HG02571 (cell line): ENCODE results near the gene MTG1.
"Not testable (repeated sequence)": the region's sequence is repeated elsewhere in the genome, so short reads cannot be mapped to it uniquely, and the experiment has no call there.

ENCODE experiments used
- ATAC-seq: cut with Tn5 transposase; IDR thresholded peaks from one replicate; pipeline ENCODE4 v1.9.1; 2021; ENCODE audit warnings: mild to moderate bottlenecking, moderate library complexity; ENCODE audit not compliant: unreplicated experiment

The MTG1 gene

DNA sequence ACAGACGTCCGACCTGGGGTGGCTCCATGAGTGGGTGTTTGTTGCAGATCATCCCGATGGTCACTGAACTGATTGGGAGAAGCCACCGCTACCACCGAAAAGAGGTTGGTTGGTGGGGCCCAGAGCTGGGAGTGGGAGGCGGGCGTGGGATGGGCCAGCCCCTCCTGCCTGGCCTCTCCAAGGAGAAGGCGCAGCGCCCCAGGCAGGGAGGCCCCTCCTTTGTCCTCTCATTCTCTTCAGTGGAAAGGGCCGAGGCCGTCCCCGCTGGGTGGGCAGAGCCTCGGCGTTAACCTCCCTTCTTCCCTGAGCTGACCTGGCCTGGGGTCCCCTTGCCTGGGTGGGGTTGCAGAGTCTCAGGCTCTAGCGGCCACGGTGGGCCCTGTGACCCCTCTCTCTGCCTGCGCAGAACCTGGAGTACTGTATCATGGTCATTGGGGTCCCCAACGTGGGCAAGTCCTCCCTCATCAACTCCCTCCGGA, 5.2 kb downstream of the MTG1 start:
- no peak for ATAC-seq

DNA sequence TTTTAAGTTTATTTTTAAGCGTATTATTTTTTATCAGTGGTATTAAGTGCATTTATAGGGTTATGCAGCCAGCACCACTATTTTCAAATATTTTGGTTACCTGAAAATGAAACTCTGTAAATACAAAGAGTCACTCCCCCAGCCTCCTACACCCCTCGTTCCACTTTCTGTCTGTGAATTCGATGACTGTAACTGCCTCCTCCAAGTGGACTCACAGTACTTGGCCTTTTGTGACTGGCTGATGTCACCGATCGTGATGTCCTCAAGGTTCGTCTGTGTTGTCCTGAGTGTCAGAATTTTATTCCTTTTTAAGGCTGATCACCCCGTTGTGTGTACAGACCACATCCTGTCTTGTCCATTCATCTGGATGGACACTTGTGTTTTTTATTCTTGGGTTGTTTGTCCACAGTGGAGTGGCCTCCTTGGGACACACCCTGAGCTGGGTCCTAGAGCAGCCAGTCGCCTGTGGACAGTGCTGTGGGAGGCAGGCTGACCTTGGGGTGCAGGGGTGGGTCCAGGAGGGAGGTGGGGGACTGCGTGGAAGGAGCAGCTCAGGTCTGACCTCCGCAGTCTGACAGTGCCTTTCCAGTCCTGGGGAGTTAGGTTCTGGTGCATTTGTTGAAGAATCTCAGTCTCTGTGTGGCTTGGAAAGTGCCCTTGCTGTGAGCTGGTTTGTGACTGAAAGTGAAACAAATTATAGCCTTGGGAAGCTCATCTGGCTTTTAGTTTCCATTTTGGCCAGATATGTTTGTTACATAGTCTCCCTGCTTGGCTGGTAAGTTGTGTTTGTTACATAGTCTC, 6.9 kb downstream of the MTG1 start:
- peak; percentile 80 for ATAC-seq

DNA sequence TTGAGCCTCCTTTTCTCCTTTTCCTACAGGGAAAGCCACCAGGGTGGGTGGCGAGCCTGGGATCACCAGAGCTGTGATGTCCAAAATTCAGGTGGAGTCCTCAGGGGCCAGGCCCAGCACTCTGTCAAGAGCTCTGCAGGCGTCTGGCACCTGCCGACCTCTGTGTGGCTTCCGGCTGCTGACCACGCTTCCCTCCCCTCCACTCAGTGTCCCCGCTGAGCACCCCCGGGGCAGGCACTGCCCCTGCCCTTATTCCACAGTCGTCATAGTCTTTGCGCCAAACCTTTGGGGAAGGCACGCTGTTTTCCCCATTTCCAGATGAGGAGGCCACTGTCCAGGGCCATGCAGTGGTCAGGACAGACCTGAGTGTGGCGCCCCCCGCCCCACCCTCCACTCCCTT, 7.5 kb downstream of the MTG1 start:
- ATAC-seq = no peak

DNA sequence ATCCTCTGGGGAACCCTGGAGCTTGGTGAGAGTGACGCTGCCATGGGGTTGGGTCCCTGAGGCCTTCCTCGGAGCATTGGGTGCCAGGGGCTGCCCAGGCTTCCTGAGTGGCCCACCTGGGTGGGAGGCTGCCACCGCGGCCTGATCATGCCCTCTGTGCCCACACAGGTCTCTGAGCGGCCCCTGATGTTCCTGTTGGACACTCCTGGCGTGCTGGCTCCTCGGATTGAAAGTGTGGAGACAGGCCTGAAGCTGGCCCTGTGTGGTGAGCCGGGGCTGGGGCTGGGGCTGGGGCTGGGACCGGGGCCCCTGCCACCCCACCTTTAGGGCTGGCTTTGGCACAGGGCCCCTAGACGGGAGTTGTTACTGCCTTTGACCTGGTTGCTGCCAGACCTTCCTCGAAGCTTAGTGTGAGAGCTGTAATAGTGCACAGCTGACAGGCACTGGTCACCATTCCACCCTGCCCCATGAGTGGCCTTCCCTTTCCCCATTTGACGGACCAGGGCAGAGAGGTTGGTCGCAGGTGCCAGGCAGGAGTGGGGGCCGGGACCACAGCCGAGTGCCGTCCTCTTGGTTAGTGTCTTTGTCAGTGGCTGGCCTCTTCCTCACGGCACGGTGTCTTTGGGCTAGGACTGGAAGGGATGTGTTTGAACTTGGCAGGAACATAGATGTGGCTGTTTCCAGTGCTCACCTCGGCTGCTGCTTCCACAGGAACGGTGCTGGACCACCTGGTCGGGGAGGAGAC, 8.2 kb downstream of the MTG1 start:
- no peak for ATAC-seq

DNA sequence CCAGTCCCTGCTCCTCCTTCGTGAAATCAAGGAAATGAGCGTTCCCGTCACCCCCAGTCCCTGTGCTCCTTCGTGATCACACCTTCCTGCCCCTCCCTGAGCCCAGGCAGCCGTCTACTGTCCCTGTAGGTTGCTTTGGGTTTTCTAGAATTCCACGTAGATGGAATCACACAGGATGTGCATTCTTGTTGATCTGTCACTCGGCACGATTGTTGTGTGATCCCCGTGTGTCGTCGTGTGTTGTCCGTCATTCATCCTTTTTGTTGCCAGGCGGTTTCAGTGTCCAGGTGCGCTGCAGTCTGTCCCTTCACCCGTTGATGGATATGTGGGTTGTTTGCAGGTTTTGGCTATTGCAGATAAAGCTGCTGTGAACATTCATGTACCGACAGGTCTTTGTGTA, 9.4 kb downstream of the MTG1 start:
- ATAC-seq = no peak

DNA sequence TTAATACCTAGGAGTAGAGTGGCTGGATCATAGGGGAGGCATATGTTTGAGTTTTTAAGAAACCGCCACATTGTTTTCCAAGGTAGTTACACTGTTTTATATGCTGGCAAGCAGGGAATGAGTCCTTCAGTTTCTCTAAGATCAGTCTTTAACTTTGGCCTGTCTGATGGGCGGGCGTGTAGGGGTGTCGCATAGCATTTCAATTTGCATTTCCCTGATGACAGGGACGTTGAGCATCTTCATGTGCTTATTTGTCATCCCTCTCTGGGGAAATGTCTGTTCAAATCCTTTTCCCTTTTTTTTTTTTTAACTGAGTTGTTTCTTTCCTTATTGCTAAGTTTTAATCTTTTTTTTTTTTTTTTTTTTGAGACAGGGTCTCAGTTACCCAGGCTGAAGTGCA, 9.8 kb downstream of the MTG1 start:
- no peak for ATAC-seq

DNA sequence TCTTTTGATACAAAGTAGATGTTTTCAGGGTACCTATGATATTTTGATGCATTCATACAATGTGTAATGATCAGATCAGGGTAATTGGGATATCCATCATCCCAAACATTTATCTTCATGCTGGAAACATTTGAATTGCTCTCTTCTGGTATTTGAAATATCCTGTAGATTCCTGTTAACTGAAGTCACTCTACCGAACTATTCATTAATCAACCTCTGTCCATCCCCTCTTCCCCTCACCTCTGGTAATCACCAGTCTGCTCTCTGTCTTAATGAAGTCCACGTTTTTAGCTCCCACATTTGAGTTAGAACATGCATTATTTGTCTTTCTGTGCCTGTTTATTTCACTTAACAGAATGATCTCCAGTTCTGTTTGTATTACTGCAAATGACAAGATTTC, 11.3 kb downstream of the MTG1 start:
- ATAC-seq = no peak

DNA sequence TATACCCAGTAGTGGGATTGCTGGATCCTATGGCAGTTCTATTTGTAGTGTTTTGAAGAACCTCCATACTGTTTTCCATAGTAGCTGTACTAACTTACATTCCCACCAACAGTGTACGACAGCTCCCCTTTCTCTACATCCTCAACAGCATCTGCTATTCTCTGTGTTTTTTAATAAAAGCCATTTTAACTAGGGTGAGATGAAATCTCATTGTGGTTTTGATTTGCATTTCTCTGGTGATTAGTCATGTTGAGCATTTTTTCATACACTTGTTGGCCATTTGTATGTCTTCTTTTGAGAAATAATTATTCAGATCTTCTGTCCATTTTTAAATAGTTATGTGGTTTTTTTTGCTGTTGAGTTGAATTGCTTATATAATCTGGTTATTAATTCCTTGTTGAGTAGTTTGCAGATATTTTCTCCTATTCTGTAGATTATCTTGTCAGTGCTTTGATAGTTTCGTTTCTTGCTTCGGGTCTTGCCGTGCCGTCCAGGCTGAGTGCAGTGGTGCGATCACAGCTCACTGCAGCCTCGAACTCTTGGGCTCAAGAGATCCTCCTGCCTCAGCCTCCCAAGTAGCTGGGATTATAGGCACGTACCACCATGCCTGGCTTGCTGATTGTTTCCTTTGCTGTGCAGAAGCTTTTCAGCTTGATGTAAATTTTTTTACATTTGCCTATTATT, 12.0 kb downstream of the MTG1 start:
- no peak for ATAC-seq

DNA sequence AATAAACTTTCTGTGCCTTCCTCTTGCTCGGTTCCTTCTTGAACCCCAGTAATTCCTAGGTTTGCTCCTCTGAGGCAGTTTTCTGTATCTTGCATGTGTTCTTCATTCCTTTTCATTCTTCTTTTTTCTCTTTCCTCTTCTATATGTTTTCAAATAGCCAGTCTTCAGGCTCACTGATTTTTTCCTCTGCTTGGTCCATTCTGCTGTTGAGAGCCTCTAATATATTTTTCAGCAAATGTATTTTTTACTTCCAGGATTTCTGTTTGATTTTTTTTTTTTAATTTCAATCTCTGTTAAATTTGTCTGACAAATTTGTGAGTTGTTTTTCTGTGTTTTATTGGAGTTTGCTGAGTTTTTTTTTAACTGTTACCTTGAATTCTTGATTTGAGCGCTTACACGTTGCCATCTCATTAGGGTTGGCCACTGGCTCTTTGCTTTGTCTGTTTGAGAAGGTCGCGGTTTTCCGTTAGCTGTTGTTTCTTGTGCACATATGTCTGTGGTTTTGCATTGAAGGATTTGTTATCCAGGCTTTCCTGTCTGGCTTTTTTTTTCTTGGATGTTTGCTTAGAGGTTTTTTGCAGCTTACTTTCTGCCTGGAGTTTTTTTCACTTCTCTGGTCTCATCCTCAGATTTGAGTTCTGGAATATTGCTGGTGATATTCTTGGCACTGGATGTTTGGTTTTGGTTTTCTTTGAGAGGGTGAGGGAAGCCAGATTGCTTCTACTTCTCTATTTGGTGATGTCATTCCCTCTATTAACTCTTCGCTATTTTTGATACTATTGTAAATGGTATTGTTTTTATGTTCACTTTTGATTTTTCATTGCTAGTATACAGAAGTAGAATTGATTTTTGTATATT, 17.8 kb downstream of the MTG1 start:
- ATAC-seq = no peak

DNA sequence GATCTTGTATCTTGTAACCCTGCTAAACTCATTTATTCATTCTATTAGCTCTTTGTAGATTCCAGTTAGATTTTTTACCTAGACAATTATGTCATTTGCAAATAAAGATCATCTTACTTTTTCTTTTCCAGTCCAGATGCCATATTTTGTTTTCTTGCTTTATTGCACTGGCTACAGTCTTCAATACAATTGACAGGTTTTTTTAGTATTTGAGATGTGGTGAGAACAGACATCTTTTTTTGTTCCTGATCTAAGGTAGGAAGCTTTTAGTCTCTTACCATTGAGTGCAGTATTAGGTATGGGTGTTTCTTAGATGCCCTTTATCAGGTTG, 18.4 kb downstream of the MTG1 start:
- no peak for ATAC-seq

DNA sequence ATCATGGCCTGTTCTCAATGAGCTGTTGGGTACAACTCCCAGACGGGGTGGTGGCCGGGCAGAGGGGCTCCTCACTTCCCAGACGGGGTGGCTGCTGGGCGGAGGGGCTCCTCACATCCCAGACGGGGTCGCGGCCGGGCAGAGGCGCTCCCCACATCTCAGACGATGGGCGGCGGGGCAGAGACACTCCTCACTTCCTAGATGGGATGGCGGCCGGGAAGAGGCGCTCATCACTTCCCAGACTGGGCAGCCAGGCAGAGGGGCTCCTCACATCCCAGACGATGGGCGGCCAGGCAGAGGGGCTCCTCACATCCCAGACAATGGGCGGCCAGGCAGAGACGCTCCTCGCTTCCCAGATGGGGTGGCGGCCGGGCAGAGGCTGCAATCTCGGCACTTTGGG, 20.4 kb downstream of the MTG1 start:
- ATAC-seq = not testable (repeated sequence)

DNA sequence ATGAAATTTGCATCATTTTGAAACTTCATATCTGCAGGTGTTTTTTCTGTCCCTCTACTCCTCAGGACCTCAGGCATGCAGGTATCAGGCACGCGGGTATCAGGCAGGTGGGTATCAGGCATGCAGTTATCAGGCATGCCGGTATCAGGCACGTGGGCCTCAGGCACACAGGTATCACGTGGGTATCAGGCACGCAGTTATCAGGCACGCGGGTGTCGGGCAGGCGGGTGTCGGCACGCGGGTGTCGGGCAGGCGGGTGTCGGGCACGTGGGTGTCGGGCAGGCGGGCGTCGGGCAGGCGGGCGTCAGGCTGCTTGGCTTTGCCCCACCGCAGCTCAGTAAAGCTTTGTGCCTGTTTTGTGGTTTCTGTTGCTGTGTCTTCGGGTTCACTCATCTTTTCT, 21.8 kb downstream of the MTG1 start:
- ATAC-seq = no peak

DNA sequence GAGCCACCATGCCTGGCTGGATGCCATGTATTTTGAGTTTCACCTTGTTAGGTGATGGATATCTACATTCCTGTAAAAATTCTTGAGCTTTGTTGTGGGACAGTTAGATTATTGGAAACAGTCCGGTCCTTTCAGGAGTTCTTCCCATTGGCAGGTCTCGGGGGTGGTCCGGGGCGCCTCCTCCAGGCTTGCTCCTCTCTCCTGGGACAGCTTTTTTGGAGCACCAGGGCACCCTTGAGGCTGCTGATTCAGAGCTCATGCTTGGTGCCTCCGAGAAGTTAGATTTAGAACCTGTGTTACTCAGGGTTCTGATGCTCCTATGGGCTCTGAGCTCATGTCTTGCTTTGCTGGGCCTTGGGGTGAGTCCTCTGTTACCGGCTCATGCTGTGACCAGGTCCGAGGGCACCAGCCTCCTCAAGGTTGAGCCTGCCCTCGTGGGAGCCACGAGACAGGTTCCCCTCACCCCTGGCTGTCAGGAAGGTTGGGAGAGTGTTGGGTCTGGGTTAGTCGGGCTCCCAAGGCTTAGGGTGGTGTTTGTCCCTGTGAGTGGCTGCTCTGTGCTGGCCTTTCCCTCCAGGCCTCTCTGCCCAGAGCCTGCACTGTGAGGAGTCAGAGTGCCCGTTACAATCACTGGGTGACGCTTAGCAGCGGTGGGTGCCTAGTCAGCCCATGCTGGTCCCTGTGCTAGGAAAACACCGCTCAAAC, 24.5 kb downstream of the MTG1 start:
- no peak for ATAC-seq

DNA sequence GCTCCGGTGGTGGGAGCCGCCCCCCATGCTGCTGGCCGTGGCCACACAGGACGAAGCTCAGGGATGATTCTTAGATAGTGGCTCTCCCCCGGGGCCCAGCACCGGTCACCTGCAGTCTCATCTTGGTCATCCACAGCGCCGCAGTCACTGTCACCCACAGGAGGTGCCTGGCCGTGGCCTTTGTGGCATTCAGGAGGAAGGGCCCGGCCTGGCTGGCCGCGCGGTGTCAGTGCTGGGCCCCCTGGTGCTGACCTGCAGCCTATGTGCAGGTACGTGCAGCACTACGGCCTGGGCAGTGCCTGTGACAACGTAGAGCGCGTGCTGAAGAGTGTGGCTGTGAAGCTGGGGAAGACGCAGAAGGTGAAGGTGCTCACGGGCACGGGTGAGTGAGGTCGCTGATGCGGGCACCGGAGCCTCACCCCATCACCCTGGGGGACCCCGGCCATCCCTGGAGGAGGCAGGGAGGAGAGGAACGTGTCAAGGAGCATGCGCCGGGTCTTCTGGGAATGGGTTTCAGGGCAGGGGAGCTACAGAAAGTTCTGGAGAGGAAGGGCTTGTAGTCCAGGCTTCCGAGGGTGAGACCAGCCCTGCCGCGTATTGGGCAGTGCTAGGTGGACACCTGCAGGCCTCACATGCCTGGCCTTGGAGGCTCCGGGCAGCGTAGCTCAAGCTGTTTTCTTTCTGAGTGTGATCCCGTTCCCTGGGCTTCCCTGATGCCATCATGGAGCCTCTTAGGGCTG, 25.4 kb downstream of the MTG1 start:
- no peak for ATAC-seq

DNA sequence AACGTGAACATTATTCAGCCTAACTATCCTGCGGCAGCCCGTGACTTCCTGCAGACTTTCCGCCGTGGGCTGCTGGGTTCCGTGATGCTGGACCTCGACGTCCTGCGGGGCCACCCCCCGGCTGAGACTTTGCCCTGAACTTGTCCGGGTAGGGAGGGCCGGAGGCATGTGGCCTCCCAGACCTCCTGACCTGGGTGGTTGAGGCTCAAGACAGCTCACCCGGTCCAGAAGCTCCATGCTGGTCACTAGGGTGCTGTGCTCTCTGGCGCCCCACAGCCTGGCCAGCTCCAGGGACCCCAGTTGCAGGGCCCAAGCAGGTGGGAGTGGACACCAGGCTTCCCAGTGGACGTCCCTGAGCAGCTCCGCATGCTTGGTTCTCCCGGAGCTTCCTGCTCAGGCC, 26.1 kb downstream of the MTG1 start:
- ATAC-seq = no peak

DNA sequence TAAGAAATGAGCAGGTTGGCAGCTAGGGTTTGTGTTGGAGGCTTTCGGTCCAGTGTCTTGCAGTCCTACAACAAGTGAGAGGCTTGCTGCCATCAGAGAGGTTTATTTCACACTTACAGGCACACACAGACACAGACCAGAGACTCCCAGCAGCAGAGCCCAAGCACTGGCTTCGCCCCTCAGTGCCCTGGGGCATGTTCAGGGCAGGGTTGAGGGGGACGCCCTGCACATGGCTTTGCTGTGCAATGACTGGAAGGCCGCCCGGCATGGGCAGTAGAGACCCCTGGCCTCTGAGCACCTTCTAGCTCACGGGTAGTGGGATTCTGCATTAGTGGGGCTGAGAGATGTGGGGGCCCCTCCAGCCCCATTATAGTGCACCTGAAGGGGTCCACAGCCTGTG, 26.6 kb downstream of the MTG1 start:
- no peak for ATAC-seq

DNA sequence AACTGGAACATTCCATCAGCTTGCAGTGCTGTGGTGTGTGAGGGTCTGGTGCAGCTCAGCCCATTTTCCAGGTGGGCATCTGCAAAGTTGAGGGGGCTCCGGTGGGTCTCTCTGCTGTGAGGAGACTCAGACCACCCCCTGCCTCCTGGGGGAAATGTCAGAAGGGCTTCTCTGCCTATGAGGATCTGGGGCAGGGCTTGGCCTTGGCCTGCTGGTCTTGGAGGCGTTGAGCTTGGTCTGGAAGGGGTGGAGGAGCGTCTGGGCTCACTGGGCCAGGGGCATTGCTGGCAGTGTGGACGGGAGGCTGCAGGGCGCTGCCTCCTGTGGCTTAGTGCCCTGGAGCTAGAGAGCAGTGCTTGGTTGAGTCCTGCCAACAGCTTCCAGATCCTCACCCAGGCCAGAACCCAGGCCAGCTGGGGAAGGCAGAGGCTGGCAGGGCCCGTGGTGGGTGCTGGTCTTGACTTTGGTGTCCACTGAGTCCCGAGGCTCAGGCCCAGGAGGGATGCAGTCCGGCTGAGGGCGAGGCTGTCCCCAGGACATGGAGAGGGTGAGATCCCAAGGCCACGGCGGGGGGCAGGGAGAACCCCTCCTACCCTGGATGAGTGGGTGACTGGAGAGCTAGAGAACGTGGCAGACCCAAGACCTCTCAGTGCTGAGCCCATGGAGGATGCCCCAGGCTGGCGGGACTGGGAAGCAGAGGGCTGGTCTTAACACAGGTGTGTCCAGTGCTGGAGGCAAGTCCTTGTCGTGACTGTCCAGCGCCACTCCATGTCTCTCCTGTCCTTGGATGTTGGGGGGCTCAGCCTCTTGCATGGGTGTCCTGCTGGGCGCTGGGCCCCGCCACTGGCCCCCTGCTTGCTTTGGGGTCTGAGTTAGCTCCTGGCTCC, 27.6 kb downstream of the MTG1 start:
- no peak for ATAC-seq

DNA sequence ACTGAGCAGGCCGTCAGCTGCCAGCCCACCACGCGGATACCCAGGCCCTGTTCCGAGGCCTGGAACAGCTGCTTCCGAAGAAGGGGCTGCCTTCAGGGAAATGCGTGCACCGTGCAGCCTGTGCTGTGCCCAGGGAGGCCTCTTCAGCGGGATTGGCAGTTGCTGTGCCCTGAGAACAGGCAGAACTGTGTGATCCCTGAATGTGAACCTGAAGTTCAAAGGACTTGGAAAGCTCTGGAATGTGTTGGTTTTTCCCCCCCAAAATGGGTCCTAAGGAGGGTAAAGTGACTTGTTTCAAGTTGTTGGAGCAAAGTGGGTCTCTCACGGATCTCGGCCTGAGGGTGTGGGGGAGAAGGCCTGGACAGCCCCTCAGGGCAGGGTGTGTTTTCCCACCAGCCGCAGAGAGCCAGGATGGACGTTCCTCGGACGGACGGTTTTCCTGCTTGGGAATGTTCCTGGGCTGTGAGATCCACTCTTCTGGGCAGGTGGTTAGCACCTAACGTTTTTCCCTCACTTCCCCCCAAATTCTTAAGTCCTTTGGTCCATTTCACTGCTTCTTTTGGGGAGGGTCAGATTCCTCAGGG, 28.4 kb downstream of the MTG1 start:
- no peak for ATAC-seq
